Measurements from ENCODE around the gene TIGAR.

DNA sequence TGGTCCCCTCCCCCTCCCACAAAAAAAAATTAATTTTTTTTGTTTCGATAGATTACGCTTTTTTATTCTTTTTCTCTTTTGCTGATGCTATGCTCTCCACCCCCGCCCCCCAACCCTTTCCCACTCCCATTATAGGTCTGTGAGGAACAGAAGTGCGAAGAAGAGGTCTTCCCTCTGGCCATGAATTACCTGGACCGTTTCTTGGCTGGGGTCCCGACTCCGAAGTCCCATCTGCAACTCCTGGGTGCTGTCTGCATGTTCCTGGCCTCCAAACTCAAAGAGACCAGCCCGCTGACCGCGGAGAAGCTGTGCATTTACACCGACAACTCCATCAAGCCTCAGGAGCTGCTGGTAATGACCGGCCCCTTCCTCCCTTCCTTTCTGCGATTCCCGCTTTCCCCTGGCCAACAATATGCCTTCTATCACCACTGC, 45.1 kb upstream of the TIGAR start:
- TF ChIP-seq, protein P1, sequence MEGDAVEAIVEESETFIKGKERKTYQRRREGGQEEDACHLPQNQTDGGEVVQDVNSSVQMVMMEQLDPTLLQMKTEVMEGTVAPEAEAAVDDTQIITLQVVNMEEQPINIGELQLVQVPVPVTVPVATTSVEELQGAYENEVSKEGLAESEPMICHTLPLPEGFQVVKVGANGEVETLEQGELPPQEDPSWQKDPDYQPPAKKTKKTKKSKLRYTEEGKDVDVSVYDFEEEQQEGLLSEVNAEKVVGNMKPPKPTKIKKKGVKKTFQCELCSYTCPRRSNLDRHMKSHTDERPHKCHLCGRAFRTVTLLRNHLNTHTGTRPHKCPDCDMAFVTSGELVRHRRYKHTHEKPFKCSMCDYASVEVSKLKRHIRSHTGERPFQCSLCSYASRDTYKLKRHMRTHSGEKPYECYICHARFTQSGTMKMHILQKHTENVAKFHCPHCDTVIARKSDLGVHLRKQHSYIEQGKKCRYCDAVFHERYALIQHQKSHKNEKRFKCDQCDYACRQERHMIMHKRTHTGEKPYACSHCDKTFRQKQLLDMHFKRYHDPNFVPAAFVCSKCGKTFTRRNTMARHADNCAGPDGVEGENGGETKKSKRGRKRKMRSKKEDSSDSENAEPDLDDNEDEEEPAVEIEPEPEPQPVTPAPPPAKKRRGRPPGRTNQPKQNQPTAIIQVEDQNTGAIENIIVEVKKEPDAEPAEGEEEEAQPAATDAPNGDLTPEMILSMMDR (IDR thresholded peaks at IDR 0.05; ENCODE audit: poor library complexity, severe bottlenecking) = no peak
- TF ChIP-seq EZH2 (IDR thresholded peaks at IDR 0.05; ENCODE audit: borderline replicate concordance, insufficient read depth, low read length, poor library complexity, severe bottlenecking) = no peak
- no peak for TF ChIP-seq POLR2AphosphoS5 (IDR thresholded peaks at IDR 0.05)
- TF ChIP-seq SMC3 (conservative IDR thresholded peaks at IDR 0.05; ENCODE audit: poor library complexity) = no peak
- no peak for TF ChIP-seq RAD21 (conservative IDR thresholded peaks at IDR 0.05)
